Measurements from ENCODE around the gene TUNAR. TPM values are rescaled to one million over a fixed set of nuclear protein-coding genes. Genes with fewer than 3 reads are reported as not detected.

The TUNAR gene
- polyA plus RNA-seq, 1 experiment = not detected

DNA sequence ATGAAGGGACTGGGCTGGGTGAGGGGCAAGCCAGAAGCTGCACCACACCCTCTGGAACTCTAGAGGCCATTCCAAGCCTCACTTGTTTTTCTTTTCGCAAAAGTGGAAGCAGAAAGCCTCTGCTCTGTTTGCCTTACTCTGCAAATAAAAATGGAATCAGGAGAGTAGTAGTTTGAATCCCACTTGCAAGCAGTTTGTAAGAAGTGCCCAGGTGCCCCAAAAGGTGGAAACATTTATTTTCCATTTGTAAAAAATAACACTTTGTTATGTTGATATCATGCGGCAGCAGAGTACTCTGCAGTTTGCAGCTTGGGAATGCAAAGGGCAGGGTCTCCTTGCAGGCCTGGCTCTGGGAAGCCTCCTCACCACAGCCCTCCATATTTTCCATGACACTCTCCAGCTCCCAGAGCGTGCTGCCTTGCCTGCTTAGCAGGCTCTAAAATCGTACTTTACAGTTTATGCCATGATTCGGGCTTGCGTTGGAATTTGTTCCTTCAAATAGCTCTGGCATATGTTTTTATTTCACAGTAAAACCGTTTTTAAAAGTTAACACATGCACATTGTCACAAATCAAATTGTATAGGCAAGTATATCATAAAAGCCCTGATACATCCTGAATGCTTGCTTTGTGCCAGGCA is 20.0 kb downstream of the TUNAR start:
- Histone ChIP-seq H3K27ac (ENCODE audit: low read depth, low read length) (no peak overlapping the region), H3K4me3 (ENCODE audit: low read depth, low read length) (no peak overlapping the region), H3K9me3 (ENCODE audit: control insufficient read depth, insufficient read depth, low read length) (peaks cover 4% of the 10 kb centered on the region; the same call in 1 of the 2 replicates), H3K27me3 (ENCODE audit: control insufficient read depth, insufficient read depth, low read length) (peaks cover 3% of the 10 kb centered on the region)
- ChIA-PET POLR2A (no interaction called here), CTCF (no interaction called here)
- DNase-seq (ENCODE audit: low read depth, low spot score) = no peak
- TF ChIP-seq, protein P1, sequence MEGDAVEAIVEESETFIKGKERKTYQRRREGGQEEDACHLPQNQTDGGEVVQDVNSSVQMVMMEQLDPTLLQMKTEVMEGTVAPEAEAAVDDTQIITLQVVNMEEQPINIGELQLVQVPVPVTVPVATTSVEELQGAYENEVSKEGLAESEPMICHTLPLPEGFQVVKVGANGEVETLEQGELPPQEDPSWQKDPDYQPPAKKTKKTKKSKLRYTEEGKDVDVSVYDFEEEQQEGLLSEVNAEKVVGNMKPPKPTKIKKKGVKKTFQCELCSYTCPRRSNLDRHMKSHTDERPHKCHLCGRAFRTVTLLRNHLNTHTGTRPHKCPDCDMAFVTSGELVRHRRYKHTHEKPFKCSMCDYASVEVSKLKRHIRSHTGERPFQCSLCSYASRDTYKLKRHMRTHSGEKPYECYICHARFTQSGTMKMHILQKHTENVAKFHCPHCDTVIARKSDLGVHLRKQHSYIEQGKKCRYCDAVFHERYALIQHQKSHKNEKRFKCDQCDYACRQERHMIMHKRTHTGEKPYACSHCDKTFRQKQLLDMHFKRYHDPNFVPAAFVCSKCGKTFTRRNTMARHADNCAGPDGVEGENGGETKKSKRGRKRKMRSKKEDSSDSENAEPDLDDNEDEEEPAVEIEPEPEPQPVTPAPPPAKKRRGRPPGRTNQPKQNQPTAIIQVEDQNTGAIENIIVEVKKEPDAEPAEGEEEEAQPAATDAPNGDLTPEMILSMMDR (IDR thresholded peaks at IDR 0.05; ENCODE audit: low read depth, low read length) = no peak

DNA sequence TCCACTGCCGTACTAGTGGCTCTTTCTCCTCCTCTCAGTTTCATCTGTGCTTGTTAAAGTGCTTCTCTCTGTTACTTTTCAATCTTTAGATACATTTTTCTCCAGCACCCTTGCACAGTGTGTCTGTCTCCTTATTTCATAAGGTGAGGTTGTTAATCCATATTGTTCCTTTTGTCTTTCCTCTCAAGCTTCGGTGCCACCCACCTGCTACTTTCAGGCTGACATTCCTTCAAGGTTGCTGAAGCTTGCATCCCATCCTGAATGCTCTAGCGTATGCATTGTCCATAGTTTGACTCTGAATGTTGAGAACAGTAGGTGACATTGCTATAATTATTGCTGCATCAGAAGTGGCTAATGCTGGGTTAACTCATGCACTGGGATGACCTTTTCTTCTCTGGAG is 20.6 kb downstream of the TUNAR start:
- peaks cover 3% of the 10 kb centered on the region for H3K27me3 ChIP-seq (ENCODE audit: control insufficient read depth, insufficient read depth, low read length)
- CTCF ChIA-PET = no interaction called here
- POLR2A ChIA-PET = no interaction called here

DNA sequence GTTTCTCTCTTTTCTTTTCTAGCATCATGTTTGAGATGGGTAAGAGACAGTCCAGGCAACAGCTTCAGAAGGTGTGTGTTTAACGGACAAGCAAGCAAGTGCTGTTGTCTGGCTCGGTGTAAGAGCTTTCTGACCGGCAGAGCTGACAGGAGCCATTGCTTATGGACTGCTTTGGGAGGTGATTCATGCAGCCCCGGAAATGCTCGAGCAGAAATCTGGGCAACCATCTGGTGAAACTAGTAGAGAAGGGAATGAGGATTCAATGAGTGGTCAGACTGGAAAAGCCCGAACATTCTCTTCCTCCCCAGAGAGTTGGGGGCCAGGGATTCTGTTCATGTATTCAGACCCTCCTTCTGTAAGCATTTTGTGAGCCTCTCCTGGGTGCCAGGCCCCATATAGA is 24.4 kb downstream of the TUNAR start:
- Histone ChIP-seq H3K9me3 (ENCODE audit: control insufficient read depth, insufficient read depth, low read length) (no peaks in the 10 kb centered on the region), H3K27ac (ENCODE audit: low read depth, low read length) (no peak overlapping the region), H3K27me3 (ENCODE audit: control insufficient read depth, insufficient read depth, low read length) (peaks cover 3% of the 10 kb centered on the region), H3K4me3 (ENCODE audit: low read depth, low read length) (no peak overlapping the region)
- no peak for DNase-seq (ENCODE audit: low read depth, low spot score)
- ChIA-PET POLR2A (no interaction called here), CTCF (no interaction called here)
- TF ChIP-seq, protein P1 (IDR thresholded peaks at IDR 0.05; ENCODE audit: low read depth, low read length) = no peak

More for the DNA sequence above, 20.6 kb downstream of the TUNAR start:
- TF ChIP-seq, protein P1 (IDR thresholded peaks at IDR 0.05; ENCODE audit: low read depth, low read length) = no peak
- Histone ChIP-seq H3K27ac (ENCODE audit: low read depth, low read length) (no peak overlapping the region), H3K9me3 (ENCODE audit: control insufficient read depth, insufficient read depth, low read length) (peaks cover under 1% of the 10 kb centered on the region; the same call in 1 of the 2 replicates), H3K4me3 (ENCODE audit: low read depth, low read length) (no peak overlapping the region)
- no peak for DNase-seq (ENCODE audit: low read depth, low spot score)

DNA sequence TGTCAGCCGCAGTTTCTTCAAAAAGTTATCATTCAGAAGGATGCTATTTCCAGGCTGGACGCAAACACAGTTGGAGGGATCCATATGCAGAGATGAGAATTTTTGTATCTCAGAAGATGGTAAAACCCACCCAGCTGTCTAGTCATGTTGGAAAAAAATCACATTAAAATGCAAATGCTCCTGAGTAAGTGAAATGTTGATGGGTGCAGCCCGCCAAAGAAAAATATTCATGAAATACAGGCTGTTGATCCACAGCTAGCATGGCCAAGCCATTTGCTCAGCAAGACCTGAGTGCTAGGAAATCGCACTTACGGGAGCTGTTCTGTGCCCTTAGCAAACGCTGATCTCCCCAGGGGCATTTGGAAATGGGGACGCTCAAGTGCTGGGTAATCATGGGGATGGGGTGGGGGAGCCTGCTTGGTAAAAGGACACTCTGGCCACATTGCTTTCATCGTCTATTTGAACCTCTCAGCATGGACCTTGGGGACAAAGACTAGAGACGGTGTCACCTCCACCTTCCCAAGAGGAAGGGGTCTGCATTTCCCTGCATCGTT is 25.7 kb downstream of the TUNAR start:
- Histone ChIP-seq H3K9me3 (ENCODE audit: control insufficient read depth, insufficient read depth, low read length) (no peaks in the 10 kb centered on the region), H3K27me3 (ENCODE audit: control insufficient read depth, insufficient read depth, low read length) (peaks cover 3% of the 10 kb centered on the region), H3K27ac (ENCODE audit: low read depth, low read length) (no peak overlapping the region), H3K4me3 (ENCODE audit: low read depth, low read length) (no peak overlapping the region)
- CTCF ChIA-PET = no interaction called here
- DNase-seq (ENCODE audit: low read depth, low spot score) = no peak
- TF ChIP-seq, protein P1 (IDR thresholded peaks at IDR 0.05; ENCODE audit: low read depth, low read length) = no peak
- POLR2A ChIA-PET = no interaction called here

DNA sequence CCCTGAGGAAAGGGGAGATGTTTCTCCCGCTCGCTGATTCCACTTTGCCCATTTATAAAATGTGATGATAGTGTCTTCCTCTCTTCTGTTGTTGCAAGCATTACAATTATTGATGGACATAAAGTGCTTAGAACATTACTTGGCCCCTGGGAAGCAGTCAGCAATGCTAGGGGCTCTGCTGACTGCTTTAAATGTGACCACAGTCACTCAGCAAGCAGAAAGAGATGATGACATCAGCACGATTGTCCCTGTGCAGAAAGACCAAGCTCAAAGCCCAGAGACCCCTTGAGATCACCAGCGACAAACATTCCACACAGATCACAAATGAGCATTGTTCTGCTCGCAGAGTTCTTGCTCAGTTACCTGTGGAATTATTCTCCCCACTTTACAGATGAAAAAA is 26.5 kb downstream of the TUNAR start:
- no peak for DNase-seq (ENCODE audit: low read depth, low spot score)
- ChIA-PET CTCF (no interaction called here), POLR2A (no interaction called here)
- H3K27ac ChIP-seq (ENCODE audit: low read depth, low read length) = no peak overlapping the region
- TF ChIP-seq, protein P1 (IDR thresholded peaks at IDR 0.05; ENCODE audit: low read depth, low read length) = no peak
- H3K4me3 ChIP-seq (ENCODE audit: low read depth, low read length) = no peak overlapping the region
- peaks cover 3% of the 10 kb centered on the region for H3K27me3 ChIP-seq (ENCODE audit: control insufficient read depth, insufficient read depth, low read length)
- no peaks in the 10 kb centered on the region for H3K9me3 ChIP-seq (ENCODE audit: control insufficient read depth, insufficient read depth, low read length)
